GM12878 (cell line): Measurements from ENCODE around the gene ZNF385D. TPM values are rescaled to one million over a fixed set of nuclear protein-coding genes. Genes with fewer than 3 reads are reported as not detected.

ENCODE experiments used
- ATAC-seq: fragments of 200-7000 bp; cut with Tn5 transposase; 3 replicates; pipeline ENCODE4 v1.9.1; 2020; ENCODE audit warnings: mild to moderate bottlenecking, moderate library complexity
- BruUV-seq: library from RNA; stranded (reverse); fragments of 400-500 nt; replicated peaks from 2 replicates; lab custom pipeline; 2021; lab: Mats Ljungman, UMichigan
- CTCF ChIA-PET: fragments of 300-600 bp; sonication (Branson Sonifier 250); formaldehyde crosslinking; extraction: SDS; loops from one replicate; lab custom pipeline; 2021; ENCODE audit warnings: inconsistent platforms; lab: Yijun Ruan, JAX
- POLR2A ChIA-PET: fragments of 350-600 bp; formaldehyde crosslinking; extraction: SDS; loops from one replicate; lab custom pipeline; 2021; ENCODE audit warnings: inconsistent platforms; lab: Charles Lee
- RAD21 ChIA-PET: fragments of 300-600 bp; sonication (Branson Sonifier 250); formaldehyde crosslinking; loops from one replicate; lab custom pipeline; 2023; ENCODE audit warnings: antibody characterized with exemption; ENCODE audit not compliant: unreplicated experiment; lab: Charles Lee
- SMC1A ChIA-PET: fragments of 300-600 bp; sonication (Branson Sonifier 250); formaldehyde crosslinking; loops from one replicate; lab custom pipeline; 2023; ENCODE audit not compliant: unreplicated experiment, uncharacterized antibody; lab: Charles Lee
- DNase-seq: peaks from one replicate; pipeline ENCODE4 v3.0.0-alpha.2; 2011; ENCODE audit warnings: low read depth, low spot score
- FAIRE-seq: peaks from 3 replicates; lab custom pipeline; 2011; peaks lifted over from hg19 to GRCh38; lab: Jason Lieb, UNC
- H2AFZ ChIP-seq: 2 replicates; pipeline ENCODE4 v1.6.0; 2011; ENCODE audit warnings: low read depth, low read length, control low read depth; ENCODE audit not compliant: control insufficient read depth
- H3K27ac ChIP-seq: 2 replicates; pipeline ENCODE4 v1.5.1; 2011; ENCODE audit warnings: control low read depth; ENCODE audit not compliant: control insufficient read depth, insufficient read depth
- H3K27me3 ChIP-seq, 2 experiments: replicated peaks in 1 of 2; 2 replicates each; pipeline versions ENCODE4 v1.6.0 to v1.6.1; 2011; ENCODE audit warnings: low read length in 1 of 2; ENCODE audit not compliant: control insufficient read depth in 2 of 2, insufficient read depth in 2 of 2
- H3K36me3 ChIP-seq, 2 experiments: 2 replicates each; pipeline ENCODE4 v1.5.1; 2011; ENCODE audit warnings: low read length in 1 of 2; ENCODE audit not compliant: control insufficient read depth in 2 of 2, insufficient read depth in 2 of 2
- H3K4me1 ChIP-seq: 2 replicates; pipeline ENCODE4 v1.6.1; 2011; ENCODE audit warnings: mild to moderate bottlenecking, low read length, moderate library complexity, mixed read lengths; ENCODE audit not compliant: control insufficient read depth, insufficient read depth
- H3K4me2 ChIP-seq: 2 replicates; pipeline ENCODE4 v1.6.0; 2011; ENCODE audit warnings: control low read depth; ENCODE audit not compliant: control insufficient read depth, insufficient read depth
- H3K4me3 ChIP-seq: fragments of 200-600 bp; sonication (generic); 2 replicates; pipeline ENCODE4 v1.5.1; 2016
- H3K79me2 ChIP-seq: 2 replicates; pipeline ENCODE4 v1.6.0; 2011; ENCODE audit warnings: low read length; ENCODE audit not compliant: control insufficient read depth, insufficient read depth
- H3K9ac ChIP-seq: 2 replicates; pipeline ENCODE4 v1.8.0; 2011; ENCODE audit warnings: low read length, control low read depth, mixed read lengths; ENCODE audit not compliant: control insufficient read depth, insufficient read depth
- H3K9me3 ChIP-seq: replicated peaks from 3 replicates; pipeline ENCODE4 v1.5.1; 2011; ENCODE audit warnings: mild to moderate bottlenecking, low read length; ENCODE audit not compliant: control insufficient read depth, insufficient read depth
- H4K20me1 ChIP-seq: 2 replicates; pipeline ENCODE4 v1.6.0; 2011; ENCODE audit not compliant: control insufficient read depth, insufficient read depth
- CHD4 ChIP-seq: fragments of 200-600 bp; sonication (generic); IDR thresholded peaks from 2 replicates; pipeline ENCODE4 v1.6.1; 2016; ENCODE audit warnings: mild to moderate bottlenecking
- CREM ChIP-seq: IDR thresholded peaks from 2 replicates; pipeline ENCODE4 v1.6.1; 2014; ENCODE audit warnings: antibody characterized with exemption, low read depth
- DPF2 ChIP-seq: fragments of 450-650 bp; IDR thresholded peaks from 2 replicates; pipeline ENCODE4 v1.6.1; 2017; ENCODE audit warnings: mild to moderate bottlenecking
- ESRRA ChIP-seq: IDR thresholded peaks from 2 replicates; pipeline ENCODE4 v1.6.1; 2012; ENCODE audit warnings: mild to moderate bottlenecking, low read length, improper control_type of control experiment
- HCFC1 ChIP-seq: fragments of 150-350 bp; IDR thresholded peaks from 2 replicates; pipeline ENCODE4 v1.6.1; 2014; ENCODE audit warnings: low read length
- HDAC6 ChIP-seq: fragments of 200-600 bp; sonication (generic); IDR thresholded peaks from one replicate; pipeline ENCODE4 v1.8.0; 2017; ENCODE audit warnings: antibody characterized with exemption; ENCODE audit not compliant: unreplicated experiment
- KLF5 ChIP-seq: fragments of 450-650 bp; IDR thresholded peaks from 2 replicates; pipeline ENCODE4 v1.6.1; 2014; ENCODE audit warnings: mild to moderate bottlenecking; ENCODE audit not compliant: partially characterized antibody
- SUPT20H ChIP-seq: IDR thresholded peaks from 2 replicates; pipeline ENCODE4 v1.6.1; 2011; ENCODE audit warnings: low read depth, mild to moderate bottlenecking, low read length, moderate library complexity, borderline replicate concordance; ENCODE audit not compliant: control insufficient read depth
- SUZ12 ChIP-seq: fragments of 200-600 bp; sonication (generic); IDR thresholded peaks from one replicate; pipeline ENCODE4 v1.6.1; 2018; ENCODE audit warnings: antibody characterized with exemption, mild to moderate bottlenecking; ENCODE audit not compliant: unreplicated experiment
- ZNF217 ChIP-seq: fragments of 450-650 bp; IDR thresholded peaks from 2 replicates; pipeline ENCODE4 v1.6.1; 2017; ENCODE audit warnings: antibody characterized with exemption, mild to moderate bottlenecking
- WGBS: methylation state at CpG from one replicate; pipeline ENCODE4 v1.1.6; 2016; ENCODE audit warnings: low lambda C conversion rate; ENCODE audit not compliant: insufficient replicate concordance, insufficient coverage; ENCODE audit errors: missing lambda C conversion rate; 5-methylcytosine and 5-hydroxymethylcytosine counted together
- in situ Hi-C: fragments of 300-500 bp; cut with MboI; formaldehyde crosslinking; loops from 9 replicates; pipeline ENCODE4 v1.14.3; 2018; ENCODE audit warnings: mixed read lengths
- intact Hi-C: fragments of 100-400 bp; cut with micrococcal nuclease; formaldehyde crosslinking; loops from one replicate; pipeline ENCODE4 v1.14.2; 2022; ENCODE audit not compliant: unreplicated experiment
- polyA plus RNA-seq, 11 experiments: library from polyadenylated mRNA; depleted of rRNA in 4 of 11; unstranded in 6 of 11; stranded (reverse) in 5 of 11; fragments of >200 nt; fragmentation: Nextera tagmentation in 4 of 11; fragmentation: Illumina TruSeq in 1 of 11; extraction: Ambion mirVana in 4 of 11; extraction: Trizol in 1 of 11; gene quantifications; 1 replicate in 1 of 11; 2 replicates in 10 of 11; pipeline versions ENCODE4 v1.2.1 to v1.2.3, GENCODE V29; 2011 to 2016; ENCODE audit warnings: inconsistent platforms in 2 of 11, missing spikeins in 2 of 11, low read depth in 1 of 11
- total RNA-seq, 4 experiments: library from RNA; depleted of rRNA in 3 of 4; stranded (reverse); fragments of >200 nt in 3 of 4; fragmentation: Illumina TruSeq in 1 of 4; extraction: Trizol in 1 of 4; gene quantifications; 2 replicates each; pipeline versions ENCODE4 v1.2.1 to v1.2.3, GENCODE V29; 2013 to 2021
- TF ChIP-seq, protein P1 (sequence below): fragments of 450-650 bp; IDR thresholded peaks from 2 replicates; pipeline ENCODE4 v1.6.1; 2016; ENCODE audit warnings: mild to moderate bottlenecking, moderate library complexity, borderline replicate concordance
- TF ChIP-seq, protein P2 (sequence below): fragments of 450-650 bp; IDR thresholded peaks from 2 replicates; pipeline ENCODE4 v1.6.1; 2017; ENCODE audit warnings: borderline replicate concordance
- TF ChIP-seq, protein P3 (sequence below): fragments of 450-650 bp; IDR thresholded peaks from 2 replicates; pipeline ENCODE4 v1.6.1; 2017; ENCODE audit warnings: mild to moderate bottlenecking, moderate library complexity

Gene ZNF385D
- total and polyA plus RNA-seq, 10 of the 15 experiments (the other 5 are each of a cell fraction or from before 2014, with no cell fraction given): 0.01 to 0.62 (median 0.18) TPM; not detected in 5

DNA sequence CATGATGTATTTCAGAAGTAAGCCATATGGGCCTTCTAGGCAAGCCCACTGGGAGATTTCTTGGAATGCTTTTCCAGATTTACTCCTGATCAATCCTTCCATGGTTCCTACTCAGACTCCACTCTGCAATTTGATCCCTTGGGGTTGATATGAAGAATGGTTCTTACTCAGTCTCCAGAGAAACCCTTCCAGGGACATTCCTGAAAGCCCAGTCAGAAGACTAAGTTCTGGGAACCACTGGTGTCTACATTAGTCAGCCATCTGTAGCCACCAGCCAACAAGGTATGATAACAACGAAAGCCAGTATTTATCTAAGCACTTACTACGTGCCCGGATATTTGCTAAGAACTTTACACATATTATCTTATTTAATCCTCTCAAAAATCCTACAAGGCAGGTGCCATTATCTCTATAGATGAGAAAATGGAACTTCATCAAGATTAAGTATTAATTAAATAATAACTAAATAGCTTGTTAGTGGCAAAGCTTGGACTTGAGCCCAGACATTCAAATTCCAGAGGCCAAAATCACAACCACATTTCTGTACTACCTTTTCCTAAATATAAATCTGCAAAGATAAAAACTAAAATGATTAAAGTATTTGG, 32.7 kb downstream of the ZNF385D start:
- no peaks in the 10 kb centered on the region for H4K20me1 ChIP-seq
- intact Hi-C loops (no loop called here), in situ Hi-C loops (no loop called here)
- POLR2A ChIA-PET: no interaction called here
- no peaks in the 10 kb centered on the region for H3K79me2 ChIP-seq
- SMC1A ChIA-PET: no interaction called here
- H3K4me1 ChIP-seq: no peaks in the 10 kb centered on the region
- no peak overlapping the region for H3K4me2 ChIP-seq
- CTCF ChIA-PET: no interaction called here
- H3K4me3 ChIP-seq: no peak overlapping the region
- H3K9ac ChIP-seq: no peak overlapping the region
- 70% methylated on average over 3 of the region's 3 CpGs for WGBS
- H3K36me3 ChIP-seq: no peaks in the 10 kb centered on the region
- no peaks in the 10 kb centered on the region for H3K27me3 ChIP-seq
- no peaks in the 10 kb centered on the region for H3K9me3 ChIP-seq
- FAIRE-seq: no peak
- H2AFZ ChIP-seq: no peak overlapping the region
- no TSS peak for BruUV-seq
- no peak for ATAC-seq
- TF ChIP-seq CREM (no peak), ZNF217 (no peak), DPF2 (no peak), CHD4 (no peak), HCFC1 (no peak), HDAC6 (no peak), ESRRA (no peak), KLF5 (no peak), SUZ12 (no peak), SUPT20H (no peak)
- TF ChIP-seq, protein P1, sequence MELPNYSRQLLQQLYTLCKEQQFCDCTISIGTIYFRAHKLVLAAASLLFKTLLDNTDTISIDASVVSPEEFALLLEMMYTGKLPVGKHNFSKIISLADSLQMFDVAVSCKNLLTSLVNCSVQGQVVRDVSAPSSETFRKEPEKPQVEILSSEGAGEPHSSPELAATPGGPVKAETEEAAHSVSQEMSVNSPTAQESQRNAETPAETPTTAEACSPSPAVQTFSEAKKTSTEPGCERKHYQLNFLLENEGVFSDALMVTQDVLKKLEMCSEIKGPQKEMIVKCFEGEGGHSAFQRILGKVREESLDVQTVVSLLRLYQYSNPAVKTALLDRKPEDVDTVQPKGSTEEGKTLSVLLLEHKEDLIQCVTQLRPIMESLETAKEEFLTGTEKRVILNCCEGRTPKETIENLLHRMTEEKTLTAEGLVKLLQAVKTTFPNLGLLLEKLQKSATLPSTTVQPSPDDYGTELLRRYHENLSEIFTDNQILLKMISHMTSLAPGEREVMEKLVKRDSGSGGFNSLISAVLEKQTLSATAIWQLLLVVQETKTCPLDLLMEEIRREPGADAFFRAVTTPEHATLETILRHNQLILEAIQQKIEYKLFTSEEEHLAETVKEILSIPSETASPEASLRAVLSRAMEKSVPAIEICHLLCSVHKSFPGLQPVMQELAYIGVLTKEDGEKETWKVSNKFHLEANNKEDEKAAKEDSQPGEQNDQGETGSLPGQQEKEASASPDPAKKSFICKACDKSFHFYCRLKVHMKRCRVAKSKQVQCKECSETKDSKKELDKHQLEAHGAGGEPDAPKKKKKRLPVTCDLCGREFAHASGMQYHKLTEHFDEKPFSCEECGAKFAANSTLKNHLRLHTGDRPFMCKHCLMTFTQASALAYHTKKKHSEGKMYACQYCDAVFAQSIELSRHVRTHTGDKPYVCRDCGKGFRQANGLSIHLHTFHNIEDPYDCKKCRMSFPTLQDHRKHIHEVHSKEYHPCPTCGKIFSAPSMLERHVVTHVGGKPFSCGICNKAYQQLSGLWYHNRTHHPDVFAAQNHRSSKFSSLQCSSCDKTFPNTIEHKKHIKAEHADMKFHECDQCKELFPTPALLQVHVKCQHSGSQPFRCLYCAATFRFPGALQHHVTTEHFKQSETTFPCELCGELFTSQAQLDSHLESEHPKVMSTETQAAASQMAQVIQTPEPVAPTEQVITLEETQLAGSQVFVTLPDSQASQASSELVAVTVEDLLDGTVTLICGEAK: no peak
- TF ChIP-seq, protein P2, sequence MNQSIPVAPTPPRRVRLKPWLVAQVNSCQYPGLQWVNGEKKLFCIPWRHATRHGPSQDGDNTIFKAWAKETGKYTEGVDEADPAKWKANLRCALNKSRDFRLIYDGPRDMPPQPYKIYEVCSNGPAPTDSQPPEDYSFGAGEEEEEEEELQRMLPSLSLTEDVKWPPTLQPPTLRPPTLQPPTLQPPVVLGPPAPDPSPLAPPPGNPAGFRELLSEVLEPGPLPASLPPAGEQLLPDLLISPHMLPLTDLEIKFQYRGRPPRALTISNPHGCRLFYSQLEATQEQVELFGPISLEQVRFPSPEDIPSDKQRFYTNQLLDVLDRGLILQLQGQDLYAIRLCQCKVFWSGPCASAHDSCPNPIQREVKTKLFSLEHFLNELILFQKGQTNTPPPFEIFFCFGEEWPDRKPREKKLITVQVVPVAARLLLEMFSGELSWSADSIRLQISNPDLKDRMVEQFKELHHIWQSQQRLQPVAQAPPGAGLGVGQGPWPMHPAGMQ: no peak
- TF ChIP-seq, protein P3, sequence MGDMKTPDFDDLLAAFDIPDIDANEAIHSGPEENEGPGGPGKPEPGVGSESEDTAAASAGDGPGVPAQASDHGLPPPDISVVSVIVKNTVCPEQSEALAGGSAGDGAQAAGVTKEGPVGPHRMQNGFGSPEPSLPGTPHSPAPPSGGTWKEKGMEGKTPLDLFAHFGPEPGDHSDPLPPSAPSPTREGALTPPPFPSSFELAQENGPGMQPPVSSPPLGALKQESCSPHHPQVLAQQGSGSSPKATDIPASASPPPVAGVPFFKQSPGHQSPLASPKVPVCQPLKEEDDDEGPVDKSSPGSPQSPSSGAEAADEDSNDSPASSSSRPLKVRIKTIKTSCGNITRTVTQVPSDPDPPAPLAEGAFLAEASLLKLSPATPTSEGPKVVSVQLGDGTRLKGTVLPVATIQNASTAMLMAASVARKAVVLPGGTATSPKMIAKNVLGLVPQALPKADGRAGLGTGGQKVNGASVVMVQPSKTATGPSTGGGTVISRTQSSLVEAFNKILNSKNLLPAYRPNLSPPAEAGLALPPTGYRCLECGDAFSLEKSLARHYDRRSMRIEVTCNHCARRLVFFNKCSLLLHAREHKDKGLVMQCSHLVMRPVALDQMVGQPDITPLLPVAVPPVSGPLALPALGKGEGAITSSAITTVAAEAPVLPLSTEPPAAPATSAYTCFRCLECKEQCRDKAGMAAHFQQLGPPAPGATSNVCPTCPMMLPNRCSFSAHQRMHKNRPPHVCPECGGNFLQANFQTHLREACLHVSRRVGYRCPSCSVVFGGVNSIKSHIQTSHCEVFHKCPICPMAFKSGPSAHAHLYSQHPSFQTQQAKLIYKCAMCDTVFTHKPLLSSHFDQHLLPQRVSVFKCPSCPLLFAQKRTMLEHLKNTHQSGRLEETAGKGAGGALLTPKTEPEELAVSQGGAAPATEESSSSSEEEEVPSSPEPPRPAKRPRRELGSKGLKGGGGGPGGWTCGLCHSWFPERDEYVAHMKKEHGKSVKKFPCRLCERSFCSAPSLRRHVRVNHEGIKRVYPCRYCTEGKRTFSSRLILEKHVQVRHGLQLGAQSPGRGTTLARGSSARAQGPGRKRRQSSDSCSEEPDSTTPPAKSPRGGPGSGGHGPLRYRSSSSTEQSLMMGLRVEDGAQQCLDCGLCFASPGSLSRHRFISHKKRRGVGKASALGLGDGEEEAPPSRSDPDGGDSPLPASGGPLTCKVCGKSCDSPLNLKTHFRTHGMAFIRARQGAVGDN: no peak
- DNase-seq: no peak
- no peak overlapping the region for H3K27ac ChIP-seq
- RAD21 ChIA-PET: no interaction called here
